SK-MEL-5 (cell line): ENCODE results near the gene SLC15A5. TPM values are rescaled to one million over a fixed set of nuclear protein-coding genes. Genes with fewer than 3 reads are reported as not detected.

Experiments
- DNase-seq: peaks from one replicate; pipeline ENCODE4 v3.0.0-alpha.2; 2016; ENCODE audit warnings: low read depth, low spot score
- in situ Hi-C: cut with HindIII; loops from 2 replicates; pipeline ENCODE4 v1.10.0; 2016; ENCODE audit warnings: low sequenced_read_pairs, high pct_unique_total_duplicates, low pct_unique_long_range_greater_than_20kb
- polyA plus RNA-seq, 2 experiments: library from polyadenylated mRNA; depleted of rRNA; stranded (reverse); fragments of >200 nt; gene quantifications; 2 replicates each; pipeline ENCODE4 v1.2.3, GENCODE V29; 2015
- total RNA-seq: library from RNA; depleted of rRNA; stranded (reverse); fragments of >200 nt; shearing (Covaris generic); gene quantifications from 2 replicates; pipeline ENCODE4 v1.2.3, GENCODE V29; 2014; rRNA removed

The SLC15A5 gene
- total RNA-seq, result not detected in 2 replicates
- not detected in 2 replicates for polyA plus RNA-seq (2015; cell fraction: cytosol; rRNA removed)
- polyA plus RNA-seq (2015; cell fraction: nucleus; rRNA removed), result not detected in 2 replicates

GRCh38 chr12:16277585-16277984 lies at the start of gene SLC15A5:
Gene SLC15A5 (minus strand): TSS chr12:16277685. CDS start chr12:16277685, 0 bp downstream.
- DNase-seq, result no peak
- in situ Hi-C loops, result no loop called here

GRCh38 chr12:16325426-16325825 lies 47.9 kb upstream of the SLC15A5 start:
- DNase-seq, result no peak
- in situ Hi-C loops, result no loop called here

- DNase-seq, result no peak
- in situ Hi-C loops, result no loop called here
Observed at GRCh38 chr12:16324772-16325171, 47.3 kb upstream of the SLC15A5 start.

- no peak for DNase-seq
- in situ Hi-C loops, result no loop called here
Observed at GRCh38 chr12:16324272-16324671, 46.8 kb upstream of the SLC15A5 start.

GRCh38 chr12:16323638-16324037 lies 46.2 kb upstream of the SLC15A5 start:
- in situ Hi-C loops, result no loop called here
- DNase-seq, result no peak

GRCh38 chr12:16323010-16323409 lies 45.5 kb upstream of the SLC15A5 start:
- in situ Hi-C loops, result no loop called here
- no peak for DNase-seq

- DNase-seq, result no peak
- in situ Hi-C loops, result no loop called here
Observed at GRCh38 chr12:16310934-16311333, 33.4 kb upstream of the SLC15A5 start.

GRCh38 chr12:16307856-16308475 lies 30.5 kb upstream of the SLC15A5 start:
- in situ Hi-C loops, result no loop called here
- DNase-seq, result no peak

- no peak for DNase-seq
- in situ Hi-C loops, result no loop called here
Observed at GRCh38 chr12:16303939-16304338, 26.5 kb upstream of the SLC15A5 start.

GRCh38 chr12:16300736-16301135 lies 23.3 kb upstream of the SLC15A5 start:
- in situ Hi-C loops, result no loop called here
- DNase-seq, result no peak

GRCh38 chr12:16300122-16300521 lies 22.6 kb upstream of the SLC15A5 start:
- DNase-seq, result no peak
- in situ Hi-C loops, result no loop called here

- in situ Hi-C loops, result no loop called here
- DNase-seq, result no peak
Observed at GRCh38 chr12:16299403-16299802, 21.9 kb upstream of the SLC15A5 start.

- DNase-seq, result no peak
- in situ Hi-C loops, result no loop called here
Observed at GRCh38 chr12:16297521-16297920, 20.0 kb upstream of the SLC15A5 start.

- no peak for DNase-seq
- in situ Hi-C loops, result no loop called here
Observed at GRCh38 chr12:16294376-16294956, 17.0 kb upstream of the SLC15A5 start.

GRCh38 chr12:16291032-16291431 lies 13.5 kb upstream of the SLC15A5 start:
- in situ Hi-C loops, result no loop called here
- DNase-seq, result no peak

- in situ Hi-C loops, result no loop called here
- no peak for DNase-seq
Observed at GRCh38 chr12:16285586-16285985, 8.1 kb upstream of the SLC15A5 start.

GRCh38 chr12:16282978-16283377 lies 5.5 kb upstream of the SLC15A5 start:
- DNase-seq, result no peak
- in situ Hi-C loops, result no loop called here

- DNase-seq, result no peak
- in situ Hi-C loops, result no loop called here
Observed at GRCh38 chr12:16282081-16282480, 4.6 kb upstream of the SLC15A5 start.

GRCh38 chr12:16281157-16281556 lies 3.7 kb upstream of the SLC15A5 start:
- in situ Hi-C loops, result no loop called here
- no peak for DNase-seq
